Fibroblast of peridontal ligament (primary cell): ENCODE results near the gene EXOSC6.
"Not testable (repeated sequence)": the region's sequence is repeated elsewhere in the genome, so short reads cannot be mapped to it uniquely, and the experiment has no call there.

Source experiments
- DNase-seq: peaks from one replicate; pipeline ENCODE4 v3.0.0-alpha.2; 2010; ENCODE audit errors: extremely low read depth

The EXOSC6 gene

GRCh38 chr16:70251629-70252354 is at the start of gene EXOSC6:
Gene EXOSC6 (minus strand): TSS chr16:70251940. CDS start chr16:70251900, 40 bp downstream.
- DNase-seq = peak; percentile 85

- no peak for DNase-seq
Observed at GRCh38 chr16:70301121-70301520, 49.4 kb upstream of the EXOSC6 start.

- peak; percentile 69 for DNase-seq
Observed at GRCh38 chr16:70298988-70299938, 47.5 kb upstream of the EXOSC6 start, which contains the start of gene DDX19B. Gene DDX19B (plus strand): TSS chr16:70299186. CDS start chr16:70299298, 112 bp downstream.

- no peak for DNase-seq
Observed at GRCh38 chr16:70295634-70296033, 43.9 kb upstream of the EXOSC6 start.

GRCh38 chr16:70294385-70295025 is 42.8 kb upstream of the EXOSC6 start:
- DNase-seq = no peak

- DNase-seq = not testable (repeated sequence)
Observed at GRCh38 chr16:70292148-70292547, 40.4 kb upstream of the EXOSC6 start.

GRCh38 chr16:70290949-70291519 is 39.3 kb upstream of the EXOSC6 start:
- DNase-seq = peak; percentile 14

GRCh38 chr16:70289229-70290094 is 37.7 kb upstream of the EXOSC6 start, which contains the start of gene AARS1:
Gene AARS1 (minus strand): TSS chr16:70289506. CDS start chr16:70282763, 6,743 bp downstream.
- DNase-seq = peak; percentile 100

GRCh38 chr16:70287304-70287971 is 35.7 kb upstream of the EXOSC6 start:
- DNase-seq = not testable (repeated sequence)

- no peak for DNase-seq
Observed at GRCh38 chr16:70276392-70276791, 24.7 kb upstream of the EXOSC6 start.

GRCh38 chr16:70271696-70272095 is 20.0 kb upstream of the EXOSC6 start:
- DNase-seq = no peak

GRCh38 chr16:70270176-70270575 is 18.4 kb upstream of the EXOSC6 start:
- no peak for DNase-seq

GRCh38 chr16:70269471-70269870 is 17.7 kb upstream of the EXOSC6 start:
- DNase-seq = no peak

- not testable (repeated sequence) for DNase-seq
Observed at GRCh38 chr16:70267922-70268321, 16.2 kb upstream of the EXOSC6 start.

GRCh38 chr16:70267516-70267915 is 15.8 kb upstream of the EXOSC6 start:
- DNase-seq = peak; percentile 47

GRCh38 chr16:70259903-70260302 is 8.2 kb upstream of the EXOSC6 start:
- DNase-seq = not testable (repeated sequence)

GRCh38 chr16:70258946-70259345 is 7.2 kb upstream of the EXOSC6 start:
- no peak for DNase-seq

GRCh38 chr16:70258065-70258464 is 6.3 kb upstream of the EXOSC6 start:
- DNase-seq = no peak

GRCh38 chr16:70257391-70257790 is 5.7 kb upstream of the EXOSC6 start:
- DNase-seq = peak; percentile 57

GRCh38 chr16:70255574-70255973 is 3.8 kb upstream of the EXOSC6 start:
- no peak for DNase-seq
